MV-4-11 (cell line): ENCODE measurements around the gene GALT.
"Not testable (repeated sequence)": the region's sequence is repeated elsewhere in the genome, so short reads cannot be mapped to it uniquely, and the experiment has no call there.

ENCODE experiments used
- DNase-seq: peaks from one replicate; lab custom pipeline; 2025; lab: John Stamatoyannopoulos, UW

The GALT gene

DNA sequence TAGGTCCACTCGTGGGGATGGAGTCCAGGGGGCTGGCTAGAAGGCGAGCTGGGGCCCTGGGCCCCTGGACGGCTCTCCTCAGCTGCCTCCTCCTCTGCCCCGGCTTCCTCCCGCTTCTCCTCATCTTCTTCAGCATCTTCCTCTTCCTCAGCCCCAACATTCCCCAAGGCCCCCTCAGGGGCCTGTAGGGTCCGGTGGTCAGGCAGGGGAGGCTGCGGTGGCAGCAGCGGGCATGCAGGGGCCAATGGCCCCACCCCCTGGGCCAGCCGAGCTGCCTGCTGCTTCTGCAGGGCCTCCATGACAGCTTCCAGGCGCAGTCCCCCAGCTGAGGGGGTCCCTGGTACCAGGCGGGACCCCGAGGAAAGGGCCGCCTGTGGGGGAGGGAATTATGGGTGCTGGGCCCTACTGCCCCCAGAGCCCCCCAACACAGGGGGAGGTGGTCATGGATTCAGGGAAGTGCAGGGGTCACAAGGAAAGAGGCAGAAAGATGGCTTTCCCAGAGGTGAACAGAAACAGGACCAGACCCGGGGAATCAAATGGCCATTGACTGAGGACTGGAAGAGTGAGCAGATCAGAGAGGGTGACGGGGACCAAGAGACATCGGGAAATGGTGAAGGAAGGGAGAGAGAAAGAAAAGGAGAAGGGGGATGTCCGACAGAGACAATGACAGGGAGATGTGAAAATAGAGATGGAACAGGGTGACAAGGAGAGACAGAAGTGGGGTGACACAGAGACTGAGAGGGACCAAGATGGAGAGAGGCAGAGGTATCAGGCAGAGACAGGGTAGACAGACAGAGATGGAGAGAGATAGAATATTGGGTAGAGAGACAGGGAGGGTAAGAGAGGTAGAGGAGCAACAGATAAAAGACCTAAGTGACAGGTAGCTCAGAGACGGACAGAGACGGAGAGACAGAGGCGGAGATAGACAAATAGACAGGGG, 18.5 kb upstream of the GALT start:
- DNase-seq: no peak

DNA sequence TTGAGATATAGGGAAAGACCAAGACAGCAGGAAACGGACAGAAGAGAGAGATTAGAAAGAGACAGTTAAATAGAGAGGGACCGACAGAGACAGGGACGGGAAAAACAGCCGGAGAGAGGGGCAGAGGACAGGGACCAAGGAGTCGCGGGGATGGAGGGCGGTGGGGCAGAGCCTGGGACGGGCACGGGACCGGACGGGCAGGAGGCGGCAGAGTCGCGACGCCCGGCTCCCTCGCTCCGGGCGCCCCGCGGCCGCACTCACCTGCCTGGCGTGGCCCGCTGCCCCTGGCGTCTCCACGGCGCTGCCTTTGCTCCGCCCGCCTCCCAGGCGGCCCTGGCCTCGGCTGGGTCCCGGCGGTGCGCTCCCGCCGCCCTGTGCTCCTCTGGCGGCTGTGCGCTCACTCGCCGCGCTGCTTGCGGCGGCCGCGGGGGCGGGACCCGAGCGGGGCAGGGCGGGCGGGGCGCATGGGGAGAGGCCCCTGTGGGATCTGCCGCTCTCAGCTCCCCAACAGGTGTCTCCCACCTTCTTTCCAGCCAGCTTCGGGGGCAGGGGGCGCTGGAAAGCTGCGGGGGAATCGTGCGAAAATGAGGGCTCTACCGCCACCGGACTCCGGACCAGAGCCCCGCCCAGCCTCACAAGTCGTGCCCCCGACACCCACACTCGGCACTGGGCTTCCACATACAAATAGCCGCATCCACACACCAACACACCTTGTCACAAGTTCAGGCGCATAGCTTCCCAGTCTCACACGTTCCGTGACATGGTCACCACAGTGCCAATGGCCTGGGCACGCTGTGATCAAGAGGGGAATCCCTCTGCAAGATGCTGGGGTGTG, 17.6 kb upstream of the GALT start, which contains the start of gene ARID3C:
Gene ARID3C (minus strand): TSS at position 411 of the 835 bp plus-strand sequence. CDS start 1,052 bp downstream, outside the sequence.
- DNase-seq: no peak

DNA sequence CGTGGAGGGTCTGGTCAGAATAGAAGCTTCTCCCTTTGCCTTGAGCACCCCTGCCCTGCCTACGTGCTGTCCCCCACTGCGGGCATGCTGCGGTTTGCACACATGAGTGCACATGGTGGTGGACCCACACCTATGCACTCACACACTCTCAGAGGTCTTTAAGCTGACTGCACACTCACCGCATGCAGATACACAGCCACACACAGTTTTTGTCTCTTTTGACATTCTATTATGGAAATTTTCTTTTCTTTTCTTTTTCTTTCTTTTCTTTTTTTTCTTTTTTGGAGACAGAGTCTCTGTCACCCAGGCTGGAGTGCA, 17.0 kb upstream of the GALT start:
- DNase-seq: no peak

DNA sequence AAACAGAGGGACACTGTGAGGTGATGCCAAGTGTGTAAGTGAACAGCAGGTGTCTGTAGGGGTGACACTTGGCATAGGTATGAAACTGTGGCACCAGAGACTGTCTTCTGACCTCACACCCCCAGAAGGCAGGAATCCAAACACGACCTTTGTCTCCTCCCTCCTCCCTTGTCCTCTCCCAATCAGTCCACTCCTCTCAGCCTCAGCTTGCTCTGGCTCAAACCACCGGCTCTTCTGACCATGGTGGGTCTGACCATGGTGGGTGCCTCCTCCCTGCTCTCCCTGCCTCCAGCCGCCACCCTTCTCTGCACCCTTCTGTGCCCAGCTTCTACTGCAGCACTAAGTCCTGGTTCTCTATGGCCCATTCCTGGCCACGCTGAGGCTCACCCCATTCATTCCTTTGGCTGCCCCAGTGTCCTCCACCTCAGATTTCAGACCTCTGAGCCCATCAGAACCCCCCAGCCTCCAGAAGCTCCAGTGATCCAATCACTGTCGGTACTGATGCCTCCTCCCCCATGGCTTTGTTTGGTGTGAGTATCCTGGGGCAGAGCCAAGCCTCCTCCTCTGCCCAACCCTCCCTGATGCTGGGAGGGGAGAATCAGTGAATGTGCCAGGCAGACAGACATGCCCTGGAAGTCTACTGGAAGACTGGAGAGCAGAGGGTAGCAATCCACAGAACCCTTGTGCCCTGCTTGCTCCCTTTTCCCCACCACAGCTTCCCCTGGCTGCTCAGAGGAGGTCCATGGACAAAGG, 15.9 kb upstream of the GALT start:
- no peak for DNase-seq

DNA sequence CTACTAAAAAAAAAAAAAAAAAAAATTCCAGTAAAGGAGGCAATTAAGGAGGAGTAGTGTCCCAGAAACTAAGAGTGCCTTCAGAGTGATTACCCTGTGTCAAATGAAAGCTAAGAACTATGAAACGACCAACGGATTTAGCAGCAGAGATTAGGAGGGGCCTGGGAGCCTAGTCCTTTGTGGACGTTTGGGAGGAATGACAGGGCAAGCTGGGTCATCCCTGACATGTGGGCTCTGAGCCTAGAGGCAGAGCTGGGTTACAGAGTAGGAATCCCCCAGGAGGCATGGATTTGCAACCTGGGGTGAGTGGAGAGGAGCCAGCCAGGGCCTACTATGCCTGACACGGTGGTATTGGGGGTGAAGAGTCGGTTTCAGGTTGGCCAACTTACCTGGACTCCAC, 13.3 kb upstream of the GALT start:
- DNase-seq: no peak

DNA sequence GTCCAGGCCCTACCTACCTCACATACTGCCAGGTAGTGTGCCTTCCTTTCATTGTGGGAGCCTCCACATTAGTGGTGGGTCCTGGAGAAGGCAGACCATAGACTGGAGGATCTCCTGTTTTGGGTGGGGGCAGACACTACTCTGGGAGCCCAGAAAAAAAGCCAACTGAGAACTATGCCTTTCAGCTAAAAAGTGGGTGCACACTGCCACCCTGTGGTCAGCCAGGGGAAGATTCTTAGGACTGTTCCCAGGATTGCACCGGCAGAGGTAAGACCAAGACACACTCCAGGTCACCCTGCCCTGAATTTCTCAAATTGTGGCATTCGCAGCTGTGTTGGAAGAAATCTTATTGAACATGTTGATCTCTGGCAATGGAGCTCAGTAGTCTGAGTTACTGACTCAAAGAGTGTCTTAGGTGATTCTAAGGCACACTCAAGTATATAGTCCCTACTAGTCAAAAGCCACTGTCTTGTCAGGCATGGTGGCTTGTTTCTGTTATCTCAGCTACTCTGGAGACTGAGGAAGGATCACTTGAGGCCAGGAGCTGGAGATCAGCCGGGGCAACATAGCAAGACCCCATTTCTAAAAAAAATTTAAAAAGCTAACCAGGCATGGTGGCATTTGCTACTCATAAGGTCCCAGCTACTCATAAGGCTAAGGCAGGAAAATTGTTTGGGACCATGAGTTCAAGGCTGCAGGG, 12.5 kb upstream of the GALT start:
- peak; percentile 67 for DNase-seq

DNA sequence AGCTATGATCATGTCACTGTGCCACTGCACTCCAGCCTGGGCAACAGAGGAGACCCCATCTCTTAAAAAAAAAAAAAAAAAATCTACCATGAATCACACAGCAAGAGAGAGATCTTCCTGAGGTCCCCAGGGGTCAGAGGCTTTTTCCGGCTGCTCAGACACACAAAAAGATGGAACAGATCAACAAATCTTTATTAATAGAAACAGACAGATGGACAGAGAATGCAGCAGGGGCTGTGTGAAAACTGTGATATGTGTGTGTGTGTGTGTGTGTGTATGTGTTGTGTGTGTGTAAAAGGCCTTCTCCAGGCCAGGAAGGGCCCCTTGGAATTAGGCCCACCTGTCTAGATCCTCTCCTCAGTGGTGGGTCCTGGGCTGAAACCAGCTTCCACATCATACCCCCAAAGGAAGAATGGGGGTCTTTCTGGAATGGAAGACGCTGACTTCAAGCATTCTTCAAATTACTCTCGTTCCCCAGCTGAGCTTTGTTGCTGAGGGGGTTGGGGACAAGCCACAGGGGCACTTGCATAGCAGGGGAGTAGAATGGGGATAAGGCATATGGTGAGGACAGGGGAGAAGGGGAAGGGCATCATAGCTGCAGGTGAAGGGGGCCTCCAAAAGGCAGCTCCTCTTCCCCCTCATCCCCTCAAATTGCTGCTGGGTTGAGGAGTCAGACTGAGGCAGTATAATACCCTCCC, 11.8 kb upstream of the GALT start:
- no peak for DNase-seq

DNA sequence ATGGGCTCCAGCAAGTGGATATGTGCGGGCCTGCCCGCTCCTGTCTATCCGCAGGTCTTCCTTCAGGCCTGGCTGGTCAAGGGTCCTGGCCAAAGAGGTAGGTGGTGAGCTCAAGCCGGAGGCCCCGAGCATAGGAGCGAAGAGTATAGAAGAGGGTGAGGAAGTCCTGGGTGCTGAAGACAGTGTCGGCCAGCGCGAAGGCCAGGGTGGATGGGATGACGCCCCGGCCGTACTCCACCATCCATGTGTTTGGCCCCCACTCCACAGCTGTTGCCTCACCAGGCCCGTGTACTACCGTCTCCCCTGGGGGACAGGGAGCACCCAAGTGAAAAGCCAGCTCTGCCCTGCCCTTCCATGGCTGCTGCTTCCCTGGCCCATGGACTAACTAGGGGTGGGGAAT, 10.9 kb upstream of the GALT start:
- DNase-seq: no peak

DNA sequence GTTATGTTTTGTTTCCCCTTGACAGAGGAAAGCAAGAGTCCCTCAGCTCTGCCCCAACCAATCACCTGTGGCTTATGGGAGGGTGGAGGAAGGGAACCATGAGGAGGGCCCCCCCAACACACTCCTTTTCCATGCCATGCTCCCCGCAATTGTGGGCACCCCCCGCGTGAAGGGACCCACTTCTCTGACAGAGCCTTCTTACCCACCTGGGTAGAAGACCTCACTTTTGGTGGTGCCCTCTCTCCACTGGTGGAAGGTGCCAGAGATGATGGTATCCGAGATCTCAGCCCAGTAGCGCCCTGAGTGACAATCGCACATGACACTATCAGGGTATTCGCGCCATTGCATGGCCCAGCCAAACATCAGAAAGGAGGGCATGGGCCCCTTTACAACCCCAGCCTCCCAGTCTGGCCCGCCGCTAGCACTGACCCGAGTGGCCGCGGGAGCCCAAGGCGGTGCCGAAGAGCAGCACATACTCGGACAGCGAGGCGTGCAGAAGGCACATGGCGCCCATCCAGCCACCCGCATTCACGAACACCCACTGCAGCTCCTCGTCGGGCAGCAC, 9.6 kb upstream of the GALT start:
- no peak for DNase-seq

DNA sequence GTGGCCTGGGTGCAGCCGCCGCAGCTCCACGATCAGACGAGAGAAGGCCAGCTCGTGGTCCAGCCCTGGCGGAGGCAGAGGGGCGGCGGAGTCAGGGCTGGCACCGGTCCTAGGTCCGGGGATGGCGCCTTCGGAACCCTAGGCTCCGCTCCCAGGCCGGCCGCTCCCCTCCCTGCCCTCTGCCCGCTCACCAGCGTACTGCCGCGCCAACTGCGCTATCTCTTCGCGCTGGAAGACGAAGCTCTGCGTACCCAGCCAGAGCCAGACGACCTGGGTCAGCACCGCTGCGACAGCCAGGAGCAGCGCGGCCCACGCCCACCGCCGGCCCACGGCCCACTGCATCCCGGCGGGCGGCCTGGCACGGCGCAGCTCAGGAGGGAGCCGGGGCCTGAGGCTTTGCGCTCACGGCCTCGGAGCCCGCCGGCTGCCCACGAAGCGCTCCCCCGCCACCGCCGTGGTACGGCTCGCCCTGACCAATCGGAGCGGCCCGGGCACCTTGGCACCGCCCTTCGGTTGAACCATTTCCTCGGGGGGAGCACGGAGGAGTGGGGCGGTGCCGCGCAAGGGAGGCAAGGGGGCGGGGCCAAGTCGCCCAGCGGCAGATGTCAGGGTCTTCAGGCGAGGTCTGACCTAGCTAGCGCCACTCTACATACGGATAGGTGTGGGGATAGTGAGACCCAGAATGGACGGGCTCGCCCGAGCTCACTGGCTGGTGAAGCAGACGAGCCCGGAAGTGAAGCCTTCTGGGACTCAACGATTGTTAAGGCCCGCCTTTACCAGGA, 8.9 kb upstream of the GALT start, which contains the start of gene SIGMAR1:
Gene SIGMAR1 (minus strand): TSS at position 432 of the 782 bp plus-strand sequence. CDS start 90 bp downstream, at position 342.
- DNase-seq: peak; percentile 84

DNA sequence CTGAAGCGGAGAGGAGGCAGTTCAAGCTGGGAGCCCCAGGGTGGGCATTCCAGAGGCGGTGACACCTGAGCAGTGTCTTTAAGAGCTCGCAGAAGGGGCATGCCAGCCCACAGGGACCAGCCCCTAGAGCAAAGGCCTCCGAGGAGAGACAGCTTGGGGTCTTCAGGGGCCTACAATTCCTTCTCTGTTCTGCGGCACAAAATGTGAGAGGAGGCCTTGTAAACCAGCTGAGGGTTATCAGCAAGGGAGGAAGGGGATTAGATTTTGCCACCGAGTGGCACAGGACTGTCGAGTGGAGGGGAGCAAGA, 8.4 kb upstream of the GALT start:
- no peak for DNase-seq

DNA sequence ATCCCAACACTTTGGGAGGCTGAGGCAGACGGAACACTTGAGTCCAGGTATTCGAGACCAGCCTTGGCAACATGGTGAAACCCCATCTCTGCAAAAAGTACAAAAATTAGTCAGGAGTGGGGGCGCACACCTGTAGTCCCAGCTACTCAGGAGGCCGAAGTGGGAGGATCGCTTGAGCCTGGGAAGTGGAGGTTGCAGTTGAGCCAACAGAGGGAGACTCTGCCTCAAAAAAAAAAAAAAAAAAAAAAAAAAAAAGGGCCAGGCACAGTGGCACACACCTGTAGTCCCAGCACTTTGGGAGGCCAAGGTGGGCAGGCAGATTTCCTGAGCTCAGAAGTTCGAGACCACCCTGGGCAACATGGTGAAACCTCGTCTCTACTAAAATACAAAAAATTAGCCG, 7.2 kb upstream of the GALT start:
- DNase-seq: not testable (repeated sequence)

DNA sequence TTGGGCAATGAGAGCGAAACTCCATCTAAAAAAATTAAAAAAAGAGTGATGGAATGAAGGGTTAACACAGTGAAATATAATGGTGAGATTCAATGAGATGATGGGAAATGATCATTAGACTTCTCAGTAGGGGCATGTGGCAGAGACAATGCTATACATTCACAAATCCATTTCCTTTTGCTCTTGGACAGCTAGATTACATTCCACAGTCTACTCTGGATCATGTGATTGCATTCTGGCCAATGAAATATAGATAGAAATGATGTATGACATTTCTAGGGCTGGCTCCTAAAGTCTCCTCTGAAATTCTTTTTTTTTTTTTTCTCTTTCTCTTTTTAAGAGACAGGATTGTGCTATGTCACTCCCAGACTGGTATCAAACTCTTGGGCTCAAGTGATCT, 3.8 kb upstream of the GALT start:
- no peak for DNase-seq

DNA sequence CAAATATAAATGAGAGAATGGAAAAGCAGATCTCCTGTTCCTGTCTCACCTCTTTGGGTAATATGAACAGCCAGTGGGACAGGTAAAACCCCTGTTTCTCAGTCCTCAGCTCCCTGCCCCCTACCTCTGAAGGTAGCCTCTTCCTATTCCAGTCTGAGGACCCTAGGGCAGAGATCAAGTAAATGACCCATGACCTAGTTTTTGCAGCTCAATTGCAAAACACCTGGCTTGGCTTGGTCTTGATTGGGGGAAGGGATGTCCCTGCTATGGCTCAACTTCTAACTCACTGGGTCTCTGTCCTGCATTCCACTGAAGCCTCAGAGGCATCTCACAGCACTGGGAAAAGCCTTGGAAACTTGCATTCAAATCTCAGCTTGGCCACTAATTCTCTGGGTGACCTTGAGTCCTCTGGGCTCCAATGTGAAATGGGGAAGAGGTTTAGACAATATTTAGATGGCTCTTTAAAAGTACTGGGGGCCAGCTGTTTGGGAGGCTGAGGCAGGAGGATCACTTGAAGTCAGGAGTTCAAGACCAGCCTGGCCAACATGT, 1.6 kb upstream of the GALT start:
- no peak for DNase-seq

DNA sequence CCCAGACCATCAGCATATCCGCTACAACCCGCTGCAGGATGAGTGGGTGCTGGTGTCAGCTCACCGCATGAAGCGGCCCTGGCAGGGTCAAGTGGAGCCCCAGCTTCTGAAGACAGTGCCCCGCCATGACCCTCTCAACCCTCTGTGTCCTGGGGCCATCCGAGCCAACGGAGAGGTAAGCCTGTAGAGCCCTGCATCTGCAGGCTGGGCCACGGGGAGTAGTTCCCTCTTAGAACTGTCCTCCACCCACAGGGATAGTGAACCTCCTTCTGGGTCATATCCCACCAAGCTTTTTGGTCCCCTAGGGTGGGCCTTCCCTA, 569 bp downstream of the GALT start:
- no peak for DNase-seq

DNA sequence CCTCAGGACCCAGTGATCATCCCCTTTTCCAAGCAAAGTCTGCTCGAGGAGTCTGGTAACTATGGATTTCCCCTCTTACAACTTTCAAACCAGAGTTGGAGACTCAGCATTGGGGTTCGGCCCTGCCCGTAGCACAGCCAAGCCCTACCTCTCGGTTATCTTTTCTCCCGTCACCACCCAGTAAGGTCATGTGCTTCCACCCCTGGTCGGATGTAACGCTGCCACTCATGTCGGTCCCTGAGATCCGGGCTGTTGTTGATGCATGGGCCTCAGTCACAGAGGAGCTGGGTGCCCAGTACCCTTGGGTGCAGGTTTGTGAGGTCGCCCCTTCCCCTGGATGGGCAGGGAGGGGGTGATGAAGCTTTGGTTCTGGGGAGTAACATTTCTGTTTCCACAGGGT, 1.2 kb downstream of the GALT start:
- no peak for DNase-seq

DNA sequence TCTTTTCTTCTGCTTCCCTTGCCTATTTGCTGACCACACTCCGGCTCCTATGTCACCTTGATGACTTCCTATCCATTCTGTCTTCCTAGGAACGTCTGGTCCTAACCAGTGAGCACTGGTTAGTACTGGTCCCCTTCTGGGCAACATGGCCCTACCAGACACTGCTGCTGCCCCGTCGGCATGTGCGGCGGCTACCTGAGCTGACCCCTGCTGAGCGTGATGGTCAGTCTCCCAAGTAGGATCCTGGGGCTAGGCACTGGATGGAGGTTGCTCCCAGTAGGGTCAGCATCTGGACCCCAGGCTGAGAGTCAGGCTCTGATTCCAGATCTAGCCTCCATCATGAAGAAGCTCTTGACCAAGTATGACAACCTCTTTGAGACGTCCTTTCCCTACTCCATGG, 2.2 kb downstream of the GALT start:
- no peak for DNase-seq

DNA sequence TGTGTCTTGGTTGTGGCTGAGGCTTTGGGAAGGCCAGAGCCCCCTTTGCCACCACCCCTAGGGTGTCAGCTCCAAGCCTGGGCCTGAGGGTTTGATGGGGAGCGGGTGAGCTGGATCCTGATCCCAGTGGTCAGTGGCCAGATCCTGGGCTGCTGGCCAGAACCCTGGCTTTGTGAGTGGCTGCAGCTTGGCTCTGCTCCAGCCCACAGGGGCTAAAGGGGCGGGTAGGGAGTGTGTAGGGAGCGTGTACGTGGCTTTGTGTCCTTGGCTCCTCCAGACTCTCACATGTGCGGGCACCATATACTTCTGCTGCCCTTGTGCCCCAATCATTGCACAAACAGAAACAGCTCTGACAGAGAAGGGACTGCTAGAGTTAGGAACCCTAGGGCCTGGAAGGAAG, 4.3 kb downstream of the GALT start:
- no peak for DNase-seq

DNA sequence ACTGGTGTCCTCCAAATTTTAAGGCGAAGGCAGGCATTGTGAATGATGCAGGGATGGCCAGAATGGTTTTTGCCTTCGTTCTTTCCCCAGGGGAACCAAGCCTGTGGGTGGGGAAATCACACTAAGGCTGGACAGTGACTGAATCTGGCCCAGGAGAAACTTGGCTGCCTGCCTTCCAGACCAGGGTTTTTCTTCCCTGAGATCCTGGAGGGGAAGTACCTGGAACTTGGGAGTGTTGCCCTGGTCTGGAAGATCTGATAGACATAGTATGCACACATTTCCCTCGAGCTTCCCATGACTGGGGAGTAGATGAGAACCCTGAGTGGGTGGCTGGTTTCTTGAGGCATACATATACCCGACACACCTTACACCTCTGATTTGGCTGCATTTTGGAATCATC, 4.8 kb downstream of the GALT start:
- DNase-seq: no peak
